Panc1 (cell line): Measurements from ENCODE around the gene MPIG6B. TPM values are rescaled to one million over a fixed set of nuclear protein-coding genes. Genes with fewer than 3 reads are reported as not detected.

Source experiments
- ATAC-seq: fragments of 200-7000 bp; cut with Tn5 transposase; 2 replicates; pipeline ENCODE4 v1.9.1; 2020; ENCODE audit warnings: mild to moderate bottlenecking, moderate library complexity
- BruUV-seq: library from RNA; stranded (reverse); fragments of 400-500 nt; replicated peaks from 2 replicates; lab custom pipeline; 2021; lab: Mats Ljungman, UMichigan
- CTCF ChIA-PET: fragments of 300-600 bp; sonication (Branson Sonifier 250); formaldehyde crosslinking; loops from one replicate; lab custom pipeline; 2022; ENCODE audit warnings: antibody characterized with exemption; lab: Charles Lee
- POLR2A ChIA-PET: fragments of 300-600 bp; sonication (Branson Sonifier 250); formaldehyde crosslinking; loops from one replicate; lab custom pipeline; 2022; ENCODE audit warnings: antibody characterized with exemption; lab: Charles Lee
- DNase-seq: peaks from one replicate; pipeline ENCODE4 v3.0.0-alpha.2; 2010; ENCODE audit warnings: low read depth, low spot score
- H3K27ac ChIP-seq: 2 replicates; pipeline ENCODE4 v1.5.1; 2011; ENCODE audit warnings: mild to moderate bottlenecking, low read length, inconsistent platforms
- H3K27me3 ChIP-seq: fragments of 200-500 bp; sonication (Bioruptor generic); 2 replicates; pipeline ENCODE4 v1.6.0; 2014; ENCODE audit warnings: low read length, inconsistent platforms; ENCODE audit not compliant: control insufficient read depth, insufficient read depth
- H3K36me3 ChIP-seq: fragments of 200-500 bp; sonication (Bioruptor generic); 2 replicates; pipeline ENCODE4 v1.5.1; 2014; ENCODE audit warnings: inconsistent platforms, mild to moderate bottlenecking, low read length, moderate library complexity; ENCODE audit not compliant: control insufficient read depth, insufficient read depth
- H3K4me1 ChIP-seq: 2 replicates; pipeline ENCODE4 v1.5.1; 2011; ENCODE audit warnings: inconsistent platforms, mild to moderate bottlenecking, low read length, moderate library complexity; ENCODE audit not compliant: control insufficient read depth, insufficient read depth
- H3K4me3 ChIP-seq, 2 experiments: 2 replicates each; pipeline ENCODE4 v1.5.1; 2011 to 2012; ENCODE audit warnings: low read depth in 2 of 2, low read length in 2 of 2, mild to moderate bottlenecking in 2 of 2, inconsistent platforms in 1 of 2, moderate library complexity in 1 of 2
- H3K9me3 ChIP-seq: fragments of 200-500 bp; sonication (Bioruptor generic); 2 replicates; pipeline ENCODE4 v1.5.1; 2014; ENCODE audit warnings: low read depth, mild to moderate bottlenecking, inconsistent platforms, low read length, moderate library complexity; ENCODE audit not compliant: control insufficient read depth, insufficient read depth
- CTCF ChIP-seq: fragments of 450-650 bp; IDR thresholded peaks from 2 replicates; pipeline ENCODE4 v1.5.1; 2017; ENCODE audit warnings: mild to moderate bottlenecking
- POLR2AphosphoS5 ChIP-seq: IDR thresholded peaks from 2 replicates; pipeline ENCODE4 v1.6.1; 2012; ENCODE audit warnings: mild to moderate bottlenecking, low read depth, low read length, moderate library complexity
- SIN3A ChIP-seq: IDR thresholded peaks from 2 replicates; pipeline ENCODE4 v1.6.1; 2012; ENCODE audit warnings: low read depth, mild to moderate bottlenecking, low read length, moderate library complexity, borderline replicate concordance; ENCODE audit not compliant: insufficient read depth
- TCF7L2 ChIP-seq: IDR thresholded peaks from 2 replicates; pipeline ENCODE4 v1.6.1; 2011; ENCODE audit warnings: mild to moderate bottlenecking, low read depth, low read length, inconsistent platforms
- in situ Hi-C: cut with HindIII; loops from 2 replicates; pipeline ENCODE4 v1.10.0; 2016; ENCODE audit warnings: low sequenced_read_pairs, low pct_unique_long_range_greater_than_20kb
- intact Hi-C: fragments of 100-400 bp; cut with micrococcal nuclease; formaldehyde crosslinking; loops from one replicate; pipeline ENCODE4 v1.10.0; 2022; ENCODE audit not compliant: unreplicated experiment
- microRNA-seq: library from miRNA; unstranded; fragments of <30 nt; microRNA quantifications from one replicate; pipeline ENCODE4 v1.1.0, GENCODE V29; 2020; ENCODE audit not compliant: unreplicated experiment
- total RNA-seq: library from RNA; stranded (reverse); gene quantifications from one replicate; pipeline ENCODE4 v1.2.1, GENCODE V29; 2021; ENCODE audit not compliant: unreplicated experiment
- TF ChIP-seq, protein P1 (sequence below), 2 experiments: IDR thresholded peaks; 2 replicates each; pipeline ENCODE4 v1.6.1; 2011 to 2012; ENCODE audit warnings: low read depth in 2 of 2, control low read depth in 1 of 2, low read length in 1 of 2, mild to moderate bottlenecking in 1 of 2, moderate library complexity in 1 of 2; ENCODE audit not compliant: insufficient read depth in 1 of 2

MPIG6B gene
- total RNA-seq, 1 experiment from 2014 or later = not detected

DNA sequence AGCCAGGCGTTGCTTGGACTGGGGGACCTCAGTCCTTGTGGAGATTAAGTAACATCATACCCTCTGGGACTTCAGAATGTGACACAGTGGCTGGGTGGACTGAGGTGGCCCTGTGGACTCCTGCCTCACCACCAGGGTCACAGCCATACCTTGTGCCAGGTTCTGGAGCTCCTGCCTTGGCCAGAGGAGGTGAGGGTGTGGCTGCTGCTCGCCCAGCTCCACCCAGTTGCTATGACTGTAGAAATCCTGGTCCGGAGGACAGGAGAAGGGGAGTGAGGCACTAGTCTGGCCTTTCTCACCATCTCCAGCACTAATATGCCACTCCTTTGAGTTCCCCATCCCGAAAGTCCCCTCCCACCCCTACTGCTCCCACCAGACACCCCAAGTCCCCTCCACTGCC is 52.0 kb downstream of the MPIG6B start:
- H3K9me3 ChIP-seq = no peaks in the 10 kb centered on the region
- no peak for DNase-seq
- ChIA-PET POLR2A (interaction anchor here (0.5 to 0.7 kb wide), 4 partner anchors 60 to 1543 kb away, joined by 3 to 8 read pairs (median 4); partner anchors contain the start of gene DXO), CTCF (interaction anchor here (0.6 to 1.2 kb wide), 3 partner anchors 16 to 192 kb away, joined by 3 to 7 read pairs (median 5); no protein-coding TSS in a partner anchor)
- peak overlapping the region; percentile 42 for H3K27ac ChIP-seq
- TF ChIP-seq, protein P1, sequence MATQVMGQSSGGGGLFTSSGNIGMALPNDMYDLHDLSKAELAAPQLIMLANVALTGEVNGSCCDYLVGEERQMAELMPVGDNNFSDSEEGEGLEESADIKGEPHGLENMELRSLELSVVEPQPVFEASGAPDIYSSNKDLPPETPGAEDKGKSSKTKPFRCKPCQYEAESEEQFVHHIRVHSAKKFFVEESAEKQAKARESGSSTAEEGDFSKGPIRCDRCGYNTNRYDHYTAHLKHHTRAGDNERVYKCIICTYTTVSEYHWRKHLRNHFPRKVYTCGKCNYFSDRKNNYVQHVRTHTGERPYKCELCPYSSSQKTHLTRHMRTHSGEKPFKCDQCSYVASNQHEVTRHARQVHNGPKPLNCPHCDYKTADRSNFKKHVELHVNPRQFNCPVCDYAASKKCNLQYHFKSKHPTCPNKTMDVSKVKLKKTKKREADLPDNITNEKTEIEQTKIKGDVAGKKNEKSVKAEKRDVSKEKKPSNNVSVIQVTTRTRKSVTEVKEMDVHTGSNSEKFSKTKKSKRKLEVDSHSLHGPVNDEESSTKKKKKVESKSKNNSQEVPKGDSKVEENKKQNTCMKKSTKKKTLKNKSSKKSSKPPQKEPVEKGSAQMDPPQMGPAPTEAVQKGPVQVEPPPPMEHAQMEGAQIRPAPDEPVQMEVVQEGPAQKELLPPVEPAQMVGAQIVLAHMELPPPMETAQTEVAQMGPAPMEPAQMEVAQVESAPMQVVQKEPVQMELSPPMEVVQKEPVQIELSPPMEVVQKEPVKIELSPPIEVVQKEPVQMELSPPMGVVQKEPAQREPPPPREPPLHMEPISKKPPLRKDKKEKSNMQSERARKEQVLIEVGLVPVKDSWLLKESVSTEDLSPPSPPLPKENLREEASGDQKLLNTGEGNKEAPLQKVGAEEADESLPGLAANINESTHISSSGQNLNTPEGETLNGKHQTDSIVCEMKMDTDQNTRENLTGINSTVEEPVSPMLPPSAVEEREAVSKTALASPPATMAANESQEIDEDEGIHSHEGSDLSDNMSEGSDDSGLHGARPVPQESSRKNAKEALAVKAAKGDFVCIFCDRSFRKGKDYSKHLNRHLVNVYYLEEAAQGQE (IDR thresholded peaks at IDR 0.05; ENCODE audit: insufficient read depth in 1 of 2, low read depth in 2 of 2, low read length in 1 of 2) = no peak
- no peak for TF ChIP-seq SIN3A
- BruUV-seq = no TSS peak
- peaks cover 31% of the 10 kb centered on the region for H3K4me1 ChIP-seq
- intact Hi-C loops (loop anchor here (10.0 kb wide), 1 partner anchor 50 kb away; the partner anchor contains the start of gene HSPA1B), in situ Hi-C loops (no loop called here)
- H3K27me3 ChIP-seq = no peaks in the 10 kb centered on the region
- ATAC-seq = peak; percentile 28; the same call in 1 of the 2 replicates
- no peaks in the 10 kb centered on the region for H3K36me3 ChIP-seq
- no peak overlapping the region for H3K4me3 ChIP-seq

DNA sequence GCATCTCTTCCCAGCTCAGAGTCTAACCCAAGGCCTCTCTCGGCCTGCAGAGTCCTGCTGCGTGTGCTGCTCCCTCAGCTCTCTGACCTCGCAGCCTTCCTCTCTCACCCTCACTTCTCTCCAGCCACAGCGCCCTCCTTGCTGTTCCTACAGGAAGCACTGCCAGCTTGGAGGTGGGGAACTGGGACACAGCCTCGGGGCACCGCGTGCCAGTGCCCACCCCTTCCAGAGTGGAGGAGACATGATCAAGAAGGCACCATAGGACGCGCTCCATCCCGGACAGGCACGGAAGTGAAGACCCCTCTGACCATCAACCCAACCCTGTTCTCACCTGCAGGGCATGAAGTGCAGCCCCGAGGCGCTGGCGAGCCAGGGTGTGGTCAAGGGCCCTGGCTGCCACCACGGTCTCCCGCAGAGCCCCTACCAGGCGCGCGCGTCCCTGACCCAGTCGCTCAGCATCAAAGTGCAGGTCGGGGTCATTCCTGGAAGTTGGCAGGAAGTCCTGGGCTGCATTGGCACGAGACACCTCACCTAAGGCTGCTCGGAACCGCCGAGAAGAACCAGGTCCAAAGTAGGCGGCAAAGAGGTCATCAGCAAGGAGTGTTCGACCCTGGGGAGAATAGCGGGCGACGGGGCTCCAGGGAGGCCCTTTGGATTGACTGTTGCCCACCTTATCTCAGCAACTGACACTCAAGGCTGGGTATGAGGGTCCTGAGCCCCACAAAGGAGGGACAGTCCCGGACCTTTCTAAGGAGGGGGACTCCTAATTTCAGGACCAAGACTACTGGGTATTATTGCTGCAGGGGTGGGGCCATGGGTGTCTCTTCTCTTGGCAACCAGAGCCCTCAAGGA is 52.7 kb downstream of the MPIG6B start:
- Histone ChIP-seq H3K9me3 (no peaks in the 10 kb centered on the region), H3K4me3 (no peak overlapping the region), H3K36me3 (no peaks in the 10 kb centered on the region), H3K27ac (peak overlapping the region; percentile 48), H3K4me1 (peaks cover 31% of the 10 kb centered on the region), H3K27me3 (no peaks in the 10 kb centered on the region)
- DNase-seq (no peak), ATAC-seq (no peak)
- intact Hi-C loops (loop anchor here (10.0 kb wide), 1 partner anchor 49 kb away; the partner anchor contains the start of gene HSPA1B), in situ Hi-C loops (no loop called here)
- ChIA-PET CTCF (interaction anchor here (0.6 to 1.2 kb wide), 3 partner anchors 16 to 192 kb away, joined by 3 to 7 read pairs (median 5); no protein-coding TSS in a partner anchor), POLR2A (interaction anchor here (0.5 to 0.7 kb wide), 3 partner anchors 59 to 1542 kb away, joined by 3 to 8 read pairs (median 6); no protein-coding TSS in a partner anchor)
- no peak for TF ChIP-seq POLR2AphosphoS5
- TF ChIP-seq SIN3A = no peak
- no peak for TF ChIP-seq CTCF
- TF ChIP-seq, protein P1 (IDR thresholded peaks at IDR 0.05; ENCODE audit: insufficient read depth in 1 of 2, low read depth in 2 of 2, low read length in 1 of 2) = no peak
- no peak for TF ChIP-seq TCF7L2
- BruUV-seq = no TSS peak

Small RNA genes within 50 kb of the gene (microRNA-seq; reads per million reads assigned to microRNA genes)
- 1.6 reads per million for gene MIR4646

Other genes with a start within 250 kb of the MPIG6B start
- 72.1 TPM for gene MICB, start 225.2 kb upstream of the MPIG6B start, total RNA-seq
- not detected for gene MCCD1, start 194.4 kb upstream of the MPIG6B start, total RNA-seq
- gene DDX39B, start 181.4 kb upstream of the MPIG6B start, total RNA-seq = 401 TPM
- gene ATP6V1G2, start 176.8 kb upstream of the MPIG6B start, total RNA-seq = 0.98 TPM
- gene NFKBIL1, start 175.8 kb upstream of the MPIG6B start, total RNA-seq = 27.9 TPM
- gene LTA, start 151.1 kb upstream of the MPIG6B start, total RNA-seq = 0.72 TPM
- gene TNF, start 147.8 kb upstream of the MPIG6B start, total RNA-seq = 0.64 TPM
- 3.7 TPM for gene LTB, start 140.9 kb upstream of the MPIG6B start, total RNA-seq
- not detected for gene LST1, start 137.1 kb upstream of the MPIG6B start, total RNA-seq
- gene NCR3, start 130.4 kb upstream of the MPIG6B start, total RNA-seq = not detected
- gene AIF1, start 108.1 kb upstream of the MPIG6B start, total RNA-seq = 0.44 TPM
- 318 TPM for gene PRRC2A, start 102.7 kb upstream of the MPIG6B start, total RNA-seq
- 491 TPM for gene BAG6, start 70.7 kb upstream of the MPIG6B start, total RNA-seq
- gene APOM, start 67.5 kb upstream of the MPIG6B start, total RNA-seq = 1.8 TPM
- gene C6orf47, start 62.6 kb upstream of the MPIG6B start, total RNA-seq = 22.4 TPM
- 18.3 TPM for gene GPANK1, start 58.4 kb upstream of the MPIG6B start, total RNA-seq
- 219 TPM for gene CSNK2B, start 57.3 kb upstream of the MPIG6B start, total RNA-seq
- 21.2 TPM for gene LY6G5B, start 53.4 kb upstream of the MPIG6B start, total RNA-seq
- gene LY6G5C, start 42.3 kb upstream of the MPIG6B start, total RNA-seq = 0.62 TPM
- gene ABHD16A, start 20.0 kb upstream of the MPIG6B start, total RNA-seq = 47.2 TPM
- not detected for gene LY6G6F, start 16.5 kb upstream of the MPIG6B start, total RNA-seq
- not detected for gene LY6G6D, start 8.0 kb upstream of the MPIG6B start, total RNA-seq
- 0.23 TPM for gene LY6G6C, start 1.6 kb upstream of the MPIG6B start, total RNA-seq
- gene DDAH2, start 5.9 kb downstream of the MPIG6B start, total RNA-seq = 104 TPM
- 583 TPM for gene CLIC1, start 13.2 kb downstream of the MPIG6B start, total RNA-seq
- gene MSH5, start 16.6 kb downstream of the MPIG6B start, total RNA-seq = 38.1 TPM
- 6.3 TPM for gene SAPCD1, start 39.3 kb downstream of the MPIG6B start, total RNA-seq
- 4.3 TPM for gene VWA7, start 54.0 kb downstream of the MPIG6B start, total RNA-seq
- gene VARS1, start 72.4 kb downstream of the MPIG6B start, total RNA-seq = 229 TPM
- gene LSM2, start 83.6 kb downstream of the MPIG6B start, total RNA-seq = 89.7 TPM
- gene HSPA1L, start 91.9 kb downstream of the MPIG6B start, total RNA-seq = 2.8 TPM
- 169 TPM for gene HSPA1A, start 92.2 kb downstream of the MPIG6B start, total RNA-seq
- 147 TPM for gene HSPA1B, start 104.4 kb downstream of the MPIG6B start, total RNA-seq
- 111 TPM for gene NEU1, start 139.4 kb downstream of the MPIG6B start, total RNA-seq
- 2.7 TPM for gene SLC44A4, start 155.6 kb downstream of the MPIG6B start, total RNA-seq
- gene EHMT2, start 174.3 kb downstream of the MPIG6B start, total RNA-seq = 60.4 TPM
- 9.4 TPM for gene ZBTB12, start 178.7 kb downstream of the MPIG6B start, total RNA-seq
- gene C2, start 204.3 kb downstream of the MPIG6B start, total RNA-seq = 1.0 TPM
- 5.6 TPM for gene CFB, start 222.7 kb downstream of the MPIG6B start, total RNA-seq
- 94.9 TPM for gene NELFE, start 235.6 kb downstream of the MPIG6B start, total RNA-seq
- 121 TPM for gene SKIC2, start 235.8 kb downstream of the MPIG6B start, total RNA-seq
- gene DXO, start 248.8 kb downstream of the MPIG6B start, total RNA-seq = 38.1 TPM